ENCODE results near the gene KDM5A.
A peak's percentile ranks its signal among the peaks of the same experiment; 100 is the strongest.
"Not testable (repeated sequence)": the region's sequence is repeated elsewhere in the genome, so short reads cannot be mapped to it uniquely, and the experiment has no call there.

KDM5A gene

DNA sequence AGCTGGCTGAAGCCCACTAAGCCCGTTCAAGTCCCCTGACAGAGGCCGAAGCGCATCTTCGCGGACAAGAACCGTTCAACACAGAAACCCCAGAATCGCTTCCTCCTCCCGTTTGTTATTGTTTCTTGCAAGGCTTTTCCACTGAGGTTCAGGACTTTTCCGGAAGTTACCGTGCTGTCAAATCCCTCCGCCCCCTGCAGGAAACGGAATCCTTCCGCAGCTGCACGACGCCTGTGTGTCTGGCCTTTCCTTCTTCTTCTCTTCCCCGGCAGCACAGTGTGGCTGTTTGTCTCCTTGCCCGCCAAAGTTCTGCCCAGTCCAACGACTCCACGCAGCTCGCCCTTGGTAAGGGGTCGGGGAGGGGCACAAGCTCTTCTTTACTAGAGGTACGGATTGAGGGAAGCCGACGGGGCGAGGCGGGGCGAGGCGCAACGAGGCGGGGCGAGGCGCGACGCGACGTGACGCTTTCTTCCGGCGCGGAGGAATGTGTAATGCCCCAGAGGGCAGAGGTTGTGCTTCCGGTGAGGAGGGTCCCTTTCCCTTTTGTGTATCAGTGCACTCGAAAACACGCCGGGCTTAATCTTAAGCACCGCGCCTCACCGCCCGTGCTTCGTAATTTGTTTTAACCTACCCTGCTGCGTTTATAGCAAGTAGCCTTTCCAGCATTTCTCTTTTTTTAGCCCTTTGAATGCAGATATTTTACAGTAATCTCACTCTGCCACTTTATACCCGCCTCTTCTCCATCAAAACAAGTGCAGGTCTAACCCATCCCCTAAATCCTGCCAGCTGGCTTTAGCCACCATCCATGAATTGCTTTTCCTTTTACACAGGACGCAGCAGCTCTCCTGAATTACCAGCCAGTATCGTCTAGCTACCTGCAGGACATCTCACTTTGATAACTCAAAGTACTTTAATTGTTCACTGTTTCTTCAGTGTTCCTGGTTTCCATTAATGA, at the start of gene KDM5A:
Gene KDM5A, minus strand, starts transcription at position 179 of the 955 bp plus-strand sequence. CDS start 229 bp downstream, outside the sequence.
- DNase-seq = peak; percentile 94

DNA sequence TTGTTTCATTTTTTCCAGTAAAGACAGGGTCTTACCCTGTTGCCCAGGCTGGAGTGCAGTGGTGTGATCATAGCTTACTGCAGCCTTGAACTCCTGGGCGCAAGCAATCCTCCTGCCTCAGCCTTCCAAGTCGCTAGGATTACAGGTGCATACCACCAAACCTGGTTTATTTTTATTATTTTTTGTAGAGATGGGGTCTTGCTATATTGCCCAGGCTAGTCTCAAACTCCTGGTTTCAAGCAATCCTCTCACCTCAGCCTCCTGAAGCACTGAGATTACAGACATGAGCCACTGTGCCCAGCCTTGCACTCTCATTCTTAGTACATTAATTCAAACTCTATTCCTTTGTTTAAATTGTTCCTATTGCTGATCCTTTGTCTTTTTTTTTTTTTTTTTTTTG, 46.6 kb upstream of the KDM5A start:
- not testable (repeated sequence) for DNase-seq

DNA sequence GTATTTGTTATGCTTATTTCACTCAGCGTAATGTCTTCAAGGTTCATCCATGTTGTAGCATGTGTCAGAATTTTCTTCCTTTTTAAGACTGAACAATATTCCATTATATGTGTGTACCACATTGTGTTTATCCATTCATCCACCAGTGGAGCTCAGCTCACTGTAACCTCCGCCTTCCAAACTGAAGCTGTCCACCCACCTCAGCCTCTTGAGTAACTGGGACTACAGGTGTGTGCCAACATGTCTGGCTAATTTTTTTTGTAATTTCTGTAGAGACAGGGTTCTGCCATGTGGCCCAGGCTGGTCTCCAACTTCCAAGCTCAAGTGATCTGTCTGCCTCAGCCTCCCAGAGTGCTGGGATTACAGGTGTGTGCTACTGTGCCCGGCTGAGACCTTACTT, 33.4 kb upstream of the KDM5A start:
- DNase-seq = no peak

DNA sequence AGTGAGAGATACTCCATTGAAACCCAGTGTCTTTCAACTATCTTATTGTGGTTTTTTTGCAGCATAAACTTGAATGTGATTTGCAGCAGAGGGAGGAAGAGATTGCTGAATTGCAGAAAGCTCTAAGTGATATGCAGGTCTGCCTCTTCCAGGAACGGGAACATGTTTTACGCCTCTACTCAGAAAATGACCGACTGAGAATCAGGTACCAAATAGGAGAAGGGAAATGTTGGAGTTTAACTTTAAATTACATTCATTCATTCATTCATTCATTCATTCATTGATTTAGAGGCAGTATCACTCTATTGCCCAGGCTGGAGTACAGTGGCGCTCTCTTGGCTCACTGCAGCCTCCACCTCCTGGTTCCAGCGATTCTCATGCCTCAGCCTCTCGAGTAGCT, 29.3 kb upstream of the KDM5A start:
- DNase-seq = no peak

DNA sequence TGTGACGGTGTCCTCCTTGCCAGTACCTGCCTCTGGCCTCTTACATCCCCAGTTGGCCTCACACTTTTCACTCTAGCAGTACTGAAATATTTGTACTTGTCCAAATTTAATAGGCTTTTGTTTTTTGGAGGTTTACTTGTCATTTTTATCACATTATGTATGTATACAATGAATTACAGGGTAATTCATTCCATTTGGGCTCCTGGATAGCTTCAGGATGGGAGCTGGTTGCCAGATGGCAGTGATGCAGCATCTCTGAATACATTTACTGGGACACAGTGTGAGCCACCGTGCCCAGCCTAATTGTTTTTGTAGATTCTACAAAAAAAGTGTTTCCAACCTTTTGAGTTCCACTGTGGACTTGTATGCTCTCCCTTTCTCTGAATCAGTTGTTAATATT, 25.7 kb upstream of the KDM5A start:
- no peak for DNase-seq

DNA sequence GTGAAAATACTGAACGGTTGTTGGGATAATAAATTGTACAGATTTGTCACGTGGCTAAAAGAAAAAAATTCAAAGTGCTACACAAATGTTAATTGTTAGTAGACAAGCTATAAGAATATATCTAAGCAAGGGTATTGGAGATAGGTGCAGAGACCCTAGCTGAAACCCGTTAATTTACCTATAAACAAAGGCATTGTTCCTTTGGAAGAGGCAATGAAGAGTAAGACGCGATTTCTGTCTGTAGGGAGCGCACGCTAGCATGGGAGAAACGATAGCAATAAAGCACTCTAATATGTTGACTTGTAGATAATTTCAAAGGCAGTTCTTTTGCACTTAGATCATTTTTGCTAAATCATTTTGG, 12.9 kb upstream of the KDM5A start:
- DNase-seq = peak; percentile 31

DNA sequence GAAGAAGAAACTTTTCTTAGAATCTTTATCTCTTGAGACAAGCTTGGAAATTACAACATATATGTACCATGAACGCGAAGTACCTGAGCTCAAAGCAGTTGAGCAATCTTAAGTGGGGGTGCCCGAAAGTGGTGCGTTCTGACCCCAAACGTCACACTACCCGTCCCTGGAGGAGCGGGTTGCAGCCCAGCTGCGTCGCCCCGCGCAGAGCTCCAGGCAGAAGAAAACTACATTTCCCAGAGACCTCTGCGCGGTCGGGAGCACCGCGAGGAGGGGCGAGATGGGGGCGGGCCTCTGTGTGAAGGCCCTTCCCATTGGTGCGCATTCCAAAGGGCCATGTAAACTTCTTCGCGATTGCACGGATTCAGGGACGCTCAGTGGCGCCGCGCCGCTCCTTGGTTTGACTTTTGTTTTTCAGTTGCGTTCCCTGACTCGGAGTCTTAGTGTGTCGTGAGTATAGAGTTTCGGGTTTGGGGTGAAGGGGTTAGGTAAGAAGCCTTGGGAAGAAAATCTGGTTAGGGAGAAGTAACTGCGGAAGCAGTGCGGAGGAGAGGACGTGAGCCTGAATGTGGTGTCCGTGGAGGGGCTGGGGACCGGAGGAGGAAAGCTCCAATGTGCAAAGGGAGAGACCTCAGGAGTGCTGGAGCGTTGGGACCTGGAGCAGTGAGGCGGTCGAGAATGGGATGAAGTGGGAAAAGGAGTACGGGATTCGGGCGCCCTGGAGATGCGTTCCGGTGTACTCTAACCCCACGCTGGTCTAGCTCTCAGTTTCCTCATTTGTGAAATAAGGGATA, 12.3 kb upstream of the KDM5A start, which contains the start of gene CCDC77:
Gene CCDC77, plus strand, starts transcription at position 410 of the 794 bp plus-strand sequence. CDS start 7,740 bp downstream, outside the sequence.
- DNase-seq = peak; percentile 96

DNA sequence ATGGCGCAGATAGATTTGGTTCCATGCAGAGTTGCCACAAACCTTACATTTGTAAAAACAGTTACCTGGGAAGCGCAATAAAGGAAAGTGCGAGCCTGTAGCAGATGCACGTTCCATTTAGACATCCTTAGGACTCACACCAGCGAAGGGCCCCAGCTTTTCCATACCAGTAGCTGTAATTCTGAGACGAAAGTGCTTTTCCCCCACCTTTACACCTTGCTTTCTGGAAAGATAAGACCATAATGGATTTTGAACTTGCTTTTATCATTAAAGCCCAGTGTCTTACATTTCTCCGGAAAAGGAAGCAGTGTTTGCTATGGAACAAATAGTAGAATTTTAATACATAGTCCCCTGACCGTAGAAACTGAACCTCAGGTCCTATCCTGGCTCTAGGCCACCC, 11.7 kb upstream of the KDM5A start:
- no peak for DNase-seq

DNA sequence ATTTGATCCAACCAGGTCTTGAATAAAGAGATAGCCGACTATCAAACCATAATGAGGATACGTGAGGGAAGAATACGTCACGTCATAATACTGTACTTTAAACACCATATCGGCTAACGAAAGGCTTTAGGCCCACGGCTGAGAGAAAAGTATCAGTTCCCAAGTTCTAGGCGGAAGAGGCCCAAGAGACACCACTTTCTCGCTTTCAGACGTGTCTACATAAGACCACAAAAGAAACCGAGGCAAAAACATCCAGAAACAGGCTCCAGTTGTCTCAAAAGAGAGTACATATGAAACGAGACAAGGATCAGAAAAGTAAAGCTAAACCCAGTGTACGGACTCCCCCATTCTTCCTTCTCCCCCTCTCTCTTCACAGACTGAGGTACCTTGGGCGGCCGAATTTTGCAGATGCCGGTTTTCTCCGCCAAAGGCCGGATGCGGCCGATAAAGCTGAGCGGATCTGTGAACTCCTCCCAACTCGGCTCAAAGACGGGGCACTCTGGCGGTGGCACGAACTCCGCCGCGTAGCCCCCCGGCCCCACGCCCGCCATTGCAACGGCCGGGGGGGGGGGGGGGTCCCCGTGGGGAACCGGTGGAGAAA, 479 bp downstream of the KDM5A start:
- DNase-seq = peak; percentile 50

DNA sequence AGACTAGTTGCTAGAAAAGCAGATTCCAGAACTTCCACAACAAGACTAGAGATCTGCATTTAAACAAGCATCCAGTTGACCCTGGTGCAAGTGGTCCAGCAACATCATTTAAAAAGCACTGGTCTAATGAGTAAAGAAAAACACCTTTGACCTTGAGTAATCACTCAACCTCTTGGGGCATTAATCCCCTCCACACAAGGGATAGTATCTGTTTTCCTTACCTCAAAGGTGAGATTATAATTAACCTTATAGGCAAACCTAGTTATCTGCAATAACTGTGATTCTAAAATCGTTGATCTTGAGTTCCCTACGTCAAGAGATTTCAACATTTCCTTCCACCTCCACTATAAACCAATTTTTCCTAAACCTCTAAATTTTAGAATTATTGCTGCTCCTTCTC, 1.1 kb downstream of the KDM5A start:
- no peak for DNase-seq

DNA sequence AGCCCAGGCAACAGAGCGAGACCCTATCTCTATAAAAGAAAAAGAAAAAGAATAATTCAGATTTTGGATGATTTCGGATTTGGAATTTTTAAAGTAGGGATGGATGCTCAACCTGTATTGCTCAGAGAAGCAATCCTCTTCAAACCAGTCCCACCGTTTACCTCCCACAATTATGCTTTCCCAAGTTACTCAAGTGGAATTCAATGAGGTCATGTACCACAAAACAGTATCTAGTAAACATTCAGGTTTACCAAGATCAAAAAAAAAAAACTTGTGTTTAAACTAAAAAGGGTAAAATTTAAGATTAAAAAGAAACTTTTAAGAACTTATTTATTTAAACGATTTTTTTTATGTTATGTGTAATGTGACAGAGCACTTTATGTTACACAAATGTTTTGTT, 2.5 kb downstream of the KDM5A start:
- no peak for DNase-seq

DNA sequence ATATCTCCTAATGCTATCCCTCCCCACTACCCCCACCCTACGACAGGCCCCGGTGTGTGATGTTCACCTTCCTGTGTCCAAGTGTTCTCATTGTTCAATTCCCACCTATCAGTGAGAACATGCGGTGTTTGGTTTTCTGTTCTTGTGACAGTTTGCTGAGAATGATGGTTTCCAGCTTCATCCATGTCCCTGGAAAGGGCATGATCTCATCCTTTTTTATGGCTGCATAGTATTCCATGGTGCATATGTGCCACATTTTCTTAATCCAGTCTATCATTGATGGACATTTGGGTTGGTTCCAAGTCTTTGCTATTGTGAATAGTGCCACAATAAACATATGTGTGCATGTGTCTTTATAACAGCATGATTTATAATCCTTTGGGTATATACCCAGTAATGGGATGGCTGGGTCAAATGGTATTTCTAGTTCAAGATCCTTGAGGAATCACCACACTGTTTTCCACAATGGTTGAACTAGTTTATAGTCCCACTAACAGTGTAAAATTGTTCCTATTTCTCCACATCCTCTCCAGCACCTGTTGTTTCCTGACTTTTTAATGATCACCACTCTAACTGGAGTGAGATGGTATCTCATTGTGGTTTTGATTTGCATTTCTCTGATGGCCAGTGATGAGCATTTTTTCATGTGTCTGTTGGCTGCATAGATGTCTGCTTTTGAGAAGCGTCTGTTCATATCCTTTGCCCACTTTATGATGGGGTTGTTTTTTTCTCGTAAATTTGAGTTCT, 18.2 kb downstream of the KDM5A start:
- not testable (repeated sequence) for DNase-seq

DNA sequence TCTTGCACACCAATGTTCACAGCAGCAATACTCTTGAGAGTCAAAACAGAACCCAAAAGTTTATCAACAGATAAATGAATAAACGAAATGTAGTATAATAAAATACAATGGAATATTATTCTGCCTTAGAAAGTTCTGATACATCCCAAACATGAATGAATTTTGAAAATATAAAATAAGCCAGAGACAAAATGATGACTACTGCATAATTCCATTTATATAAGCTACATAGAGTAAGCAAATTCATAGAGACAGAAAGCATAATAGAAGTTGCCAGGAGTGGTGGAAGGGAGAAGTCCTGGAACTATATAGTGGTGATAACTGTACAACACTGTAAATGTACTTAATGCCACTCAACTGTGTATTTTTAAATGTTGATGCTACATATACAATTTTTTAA, 21.1 kb downstream of the KDM5A start:
- no peak for DNase-seq

DNA sequence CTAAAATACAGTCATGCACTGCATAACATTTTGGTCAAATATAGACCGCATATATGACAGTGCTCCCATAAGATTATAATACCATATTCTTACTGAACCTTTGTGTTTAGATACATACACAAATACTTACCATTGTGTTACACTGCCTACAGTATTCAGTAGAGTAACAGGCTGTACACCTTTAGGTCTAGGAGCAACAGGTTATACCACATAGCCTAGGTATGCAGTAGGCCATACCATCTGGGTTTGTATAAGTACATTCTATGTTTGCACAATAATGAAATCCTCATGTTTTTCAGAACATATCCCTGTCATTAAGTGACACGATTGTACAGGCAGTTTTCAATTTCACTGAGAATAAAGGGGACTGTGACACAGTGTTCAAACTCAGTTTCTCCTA, 22.3 kb downstream of the KDM5A start:
- DNase-seq = no peak

DNA sequence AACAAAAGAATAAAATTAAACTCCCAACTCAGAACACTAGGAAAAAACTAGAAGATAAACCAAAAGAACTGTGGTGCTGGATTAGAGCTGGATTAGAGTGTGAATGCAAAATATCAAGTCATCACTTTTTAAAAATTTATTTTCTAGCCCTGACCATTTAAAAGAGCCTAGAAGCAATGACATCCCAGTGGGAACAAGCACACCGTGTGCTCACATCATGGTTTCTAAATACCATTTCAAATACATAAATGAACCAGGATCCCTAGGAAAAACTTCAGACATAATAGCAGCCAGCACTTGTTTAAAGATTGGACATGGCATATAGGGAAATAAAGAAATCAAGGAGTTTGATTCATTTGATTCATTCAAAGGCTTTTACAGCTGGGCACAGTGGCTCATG, 30.0 kb downstream of the KDM5A start:
- no peak for DNase-seq

DNA sequence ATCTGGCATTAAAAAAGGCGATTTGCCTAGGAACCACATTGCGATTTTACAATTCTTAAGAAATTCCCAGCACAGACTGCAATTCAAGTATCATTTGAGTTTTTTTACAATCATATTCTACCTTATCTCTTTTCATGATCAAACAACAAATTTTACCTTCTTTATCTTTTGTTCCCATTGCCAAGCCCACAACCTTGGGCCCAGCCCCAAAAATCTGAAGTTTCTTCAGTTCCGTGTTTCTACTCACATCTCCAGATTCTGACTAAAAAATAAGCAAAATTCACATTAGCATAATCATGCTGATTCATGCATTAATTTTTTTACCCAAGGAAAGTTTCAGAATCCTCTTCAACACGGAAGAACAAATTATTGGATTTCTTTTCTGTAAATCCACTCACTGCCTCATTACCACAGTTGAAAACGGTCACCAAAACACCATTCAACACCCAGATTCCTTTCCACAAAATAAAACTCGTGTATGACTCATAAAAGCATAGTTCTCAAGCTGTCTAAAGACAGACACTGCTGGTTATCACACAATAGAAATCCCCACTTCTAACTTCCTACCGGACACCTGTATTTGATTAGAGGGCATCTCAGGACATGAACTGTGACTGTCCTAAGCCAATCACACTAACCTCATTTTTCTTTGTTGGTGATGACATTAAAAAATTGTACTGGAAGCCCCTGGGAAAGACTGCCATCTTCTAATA, 32.7 kb downstream of the KDM5A start:
- DNase-seq = no peak

DNA sequence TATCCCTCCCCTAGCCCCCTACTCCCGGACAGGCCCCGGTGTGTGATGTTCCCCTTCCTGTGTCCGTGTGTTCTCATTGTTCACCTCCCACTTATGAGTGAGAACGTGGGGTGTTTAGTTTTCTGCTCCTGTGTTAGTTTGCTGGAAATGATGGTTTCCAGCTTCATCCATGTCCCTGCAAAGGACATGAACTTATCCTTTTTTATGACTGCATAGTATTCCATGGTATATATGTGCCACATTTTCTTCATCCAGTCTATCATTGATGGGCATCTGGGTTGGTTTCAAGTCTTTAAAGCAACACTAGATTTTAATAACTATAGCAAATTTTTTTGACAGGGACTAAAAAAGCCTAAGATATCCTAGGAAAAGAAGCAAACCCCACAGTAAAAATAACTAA, 37.9 kb downstream of the KDM5A start:
- not testable (repeated sequence) for DNase-seq

DNA sequence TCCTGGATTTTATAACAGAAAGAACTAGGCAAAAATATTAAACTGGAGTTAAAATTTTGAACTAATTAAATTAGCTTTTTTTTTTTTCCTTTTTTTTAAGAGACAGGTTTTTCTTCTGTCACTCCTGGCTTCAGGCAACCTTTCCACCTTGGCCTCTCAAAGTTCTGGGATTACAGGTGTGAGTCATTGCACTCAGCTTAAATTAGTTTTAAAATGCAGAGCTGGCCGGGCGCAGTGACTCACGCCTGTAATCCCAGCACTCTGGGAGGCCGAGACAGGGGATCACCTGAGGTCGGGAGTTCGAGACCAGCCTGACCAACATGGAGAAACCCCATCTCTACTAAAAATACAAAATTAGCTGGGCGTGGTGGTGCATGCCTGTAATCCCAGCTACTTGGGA, 39.5 kb downstream of the KDM5A start:
- DNase-seq = not testable (repeated sequence)

DNA sequence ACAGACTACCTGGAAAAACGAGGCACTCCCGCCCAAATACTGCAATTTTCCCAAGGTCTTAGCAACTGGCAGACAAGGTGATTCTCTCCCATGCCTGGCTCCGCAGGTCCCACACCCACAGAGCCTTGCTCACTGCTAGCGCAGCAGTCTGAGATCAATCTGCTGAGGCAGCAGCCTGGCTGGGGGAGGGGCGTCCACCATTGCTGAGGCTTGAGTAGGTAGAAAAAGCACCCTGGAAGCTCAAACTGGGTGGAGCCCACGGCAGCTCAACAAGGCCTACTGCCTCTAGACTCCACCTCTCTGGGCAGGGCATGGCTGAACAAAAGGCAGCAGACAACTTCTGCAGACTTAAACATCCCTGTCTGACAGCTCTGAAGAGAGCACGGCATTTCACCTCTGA, 46.1 kb downstream of the KDM5A start:
- not testable (repeated sequence) for DNase-seq

DNA sequence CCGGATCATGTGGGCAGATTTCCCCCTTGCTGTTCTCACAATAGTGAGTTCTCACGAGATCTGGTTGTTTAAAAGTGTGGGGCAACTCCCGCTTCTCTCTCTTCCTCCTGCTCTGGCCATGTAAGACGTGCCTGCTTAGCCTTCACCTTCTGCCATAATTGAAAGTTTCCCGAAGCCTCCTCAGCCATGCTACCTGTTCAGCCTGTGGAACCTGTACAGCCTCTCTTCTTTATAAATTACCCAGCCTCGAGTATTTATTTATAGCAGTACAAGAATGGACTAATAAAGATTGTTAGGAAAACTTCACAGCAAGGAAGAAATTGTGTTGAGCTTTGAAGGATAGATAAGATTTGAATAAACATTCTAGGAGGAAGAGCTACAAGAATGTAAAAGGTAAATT, 52.1 kb downstream of the KDM5A start:
- DNase-seq = no peak

DNA sequence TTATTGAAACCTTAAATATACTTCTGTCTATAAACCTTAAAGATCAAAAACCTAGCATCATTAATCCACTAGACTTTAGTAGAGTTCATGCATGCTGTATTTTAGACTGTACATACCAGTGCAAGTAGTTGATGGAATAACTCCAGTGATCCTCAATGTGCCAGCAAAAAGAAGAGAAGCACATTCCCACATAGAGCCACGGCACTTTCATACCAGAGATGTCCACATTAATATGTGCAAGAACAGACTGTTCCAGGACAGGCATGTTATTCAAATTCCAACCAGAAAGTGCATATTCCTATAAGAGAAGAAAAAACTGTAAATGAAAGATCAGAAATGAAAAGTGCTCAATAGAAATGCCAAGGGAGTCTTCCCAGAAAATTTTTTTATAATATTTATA, 55.0 kb downstream of the KDM5A start:
- DNase-seq = no peak
